GM12878 (cell line): ENCODE data around the gene SP110. TPM values are rescaled to one million over a fixed set of nuclear protein-coding genes. Genes with fewer than 3 reads are reported as not detected.

Source experiments
- ATAC-seq: fragments of 200-7000 bp; cut with Tn5 transposase; 3 replicates; pipeline ENCODE4 v1.9.1; 2020; ENCODE audit warnings: mild to moderate bottlenecking, moderate library complexity
- BruUV-seq: library from RNA; stranded (reverse); fragments of 400-500 nt; replicated peaks from 2 replicates; lab custom pipeline; 2021; lab: Mats Ljungman, UMichigan
- CTCF ChIA-PET: fragments of 300-600 bp; sonication (Branson Sonifier 250); formaldehyde crosslinking; extraction: SDS; loops from one replicate; lab custom pipeline; 2021; ENCODE audit warnings: inconsistent platforms; lab: Yijun Ruan, JAX
- POLR2A ChIA-PET: fragments of 350-600 bp; formaldehyde crosslinking; extraction: SDS; loops from one replicate; lab custom pipeline; 2021; ENCODE audit warnings: inconsistent platforms; lab: Charles Lee
- RAD21 ChIA-PET: fragments of 300-600 bp; sonication (Branson Sonifier 250); formaldehyde crosslinking; loops from one replicate; lab custom pipeline; 2023; ENCODE audit warnings: antibody characterized with exemption; ENCODE audit not compliant: unreplicated experiment; lab: Charles Lee
- SMC1A ChIA-PET: fragments of 300-600 bp; sonication (Branson Sonifier 250); formaldehyde crosslinking; loops from one replicate; lab custom pipeline; 2023; ENCODE audit not compliant: unreplicated experiment, uncharacterized antibody; lab: Charles Lee
- DNase-seq: peaks from one replicate; pipeline ENCODE4 v3.0.0-alpha.2; 2011; ENCODE audit warnings: low read depth, low spot score
- FAIRE-seq: peaks from 3 replicates; lab custom pipeline; 2011; peaks lifted over from hg19 to GRCh38; lab: Jason Lieb, UNC
- H2AFZ ChIP-seq: 2 replicates; pipeline ENCODE4 v1.6.0; 2011; ENCODE audit warnings: low read depth, low read length, control low read depth; ENCODE audit not compliant: control insufficient read depth
- H3K27ac ChIP-seq: 2 replicates; pipeline ENCODE4 v1.5.1; 2011; ENCODE audit warnings: control low read depth; ENCODE audit not compliant: control insufficient read depth, insufficient read depth
- H3K27me3 ChIP-seq, 2 experiments: replicated peaks in 1 of 2; 2 replicates each; pipeline versions ENCODE4 v1.6.0 to v1.6.1; 2011; ENCODE audit warnings: low read length in 1 of 2; ENCODE audit not compliant: control insufficient read depth in 2 of 2, insufficient read depth in 2 of 2
- H3K36me3 ChIP-seq, 2 experiments: 2 replicates each; pipeline ENCODE4 v1.5.1; 2011; ENCODE audit warnings: low read length in 1 of 2; ENCODE audit not compliant: control insufficient read depth in 2 of 2, insufficient read depth in 2 of 2
- H3K4me1 ChIP-seq: 2 replicates; pipeline ENCODE4 v1.6.1; 2011; ENCODE audit warnings: mild to moderate bottlenecking, low read length, moderate library complexity, mixed read lengths; ENCODE audit not compliant: control insufficient read depth, insufficient read depth
- H3K4me2 ChIP-seq: 2 replicates; pipeline ENCODE4 v1.6.0; 2011; ENCODE audit warnings: control low read depth; ENCODE audit not compliant: control insufficient read depth, insufficient read depth
- H3K4me3 ChIP-seq: fragments of 200-600 bp; sonication (generic); 2 replicates; pipeline ENCODE4 v1.5.1; 2016
- H3K79me2 ChIP-seq: 2 replicates; pipeline ENCODE4 v1.6.0; 2011; ENCODE audit warnings: low read length; ENCODE audit not compliant: control insufficient read depth, insufficient read depth
- H3K9ac ChIP-seq: 2 replicates; pipeline ENCODE4 v1.8.0; 2011; ENCODE audit warnings: low read length, control low read depth, mixed read lengths; ENCODE audit not compliant: control insufficient read depth, insufficient read depth
- H3K9me3 ChIP-seq: replicated peaks from 3 replicates; pipeline ENCODE4 v1.5.1; 2011; ENCODE audit warnings: mild to moderate bottlenecking, low read length; ENCODE audit not compliant: control insufficient read depth, insufficient read depth
- H4K20me1 ChIP-seq: 2 replicates; pipeline ENCODE4 v1.6.0; 2011; ENCODE audit not compliant: control insufficient read depth, insufficient read depth
- BCLAF1 ChIP-seq: fragments of 450-650 bp; IDR thresholded peaks from 2 replicates; pipeline ENCODE4 v1.6.1; 2017; ENCODE audit warnings: antibody characterized with exemption, mild to moderate bottlenecking, moderate library complexity
- IKZF1 ChIP-seq: fragments of 450-650 bp; conservative IDR thresholded peaks from 2 replicates; pipeline ENCODE4 v1.6.1; 2017; ENCODE audit warnings: antibody characterized with exemption, mild to moderate bottlenecking
- RUNX3 ChIP-seq: IDR thresholded peaks from 2 replicates; pipeline ENCODE4 v1.6.1; 2012; ENCODE audit warnings: low read length, inconsistent platforms
- WGBS: methylation state at CpG from one replicate; pipeline ENCODE4 v1.1.6; 2016; ENCODE audit warnings: low lambda C conversion rate; ENCODE audit not compliant: insufficient replicate concordance, insufficient coverage; ENCODE audit errors: missing lambda C conversion rate; 5-methylcytosine and 5-hydroxymethylcytosine counted together
- in situ Hi-C: fragments of 300-500 bp; cut with MboI; formaldehyde crosslinking; loops from 9 replicates; pipeline ENCODE4 v1.14.3; 2018; ENCODE audit warnings: mixed read lengths
- intact Hi-C: fragments of 100-400 bp; cut with micrococcal nuclease; formaldehyde crosslinking; loops from one replicate; pipeline ENCODE4 v1.14.2; 2022; ENCODE audit not compliant: unreplicated experiment
- polyA plus RNA-seq, 11 experiments: library from polyadenylated mRNA; depleted of rRNA in 4 of 11; unstranded in 6 of 11; stranded (reverse) in 5 of 11; fragments of >200 nt; fragmentation: Nextera tagmentation in 4 of 11; fragmentation: Illumina TruSeq in 1 of 11; extraction: Ambion mirVana in 4 of 11; extraction: Trizol in 1 of 11; gene quantifications; 1 replicate in 1 of 11; 2 replicates in 10 of 11; pipeline versions ENCODE4 v1.2.1 to v1.2.3, GENCODE V29; 2011 to 2016; ENCODE audit warnings: inconsistent platforms in 2 of 11, missing spikeins in 2 of 11, low read depth in 1 of 11
- total RNA-seq, 4 experiments: library from RNA; depleted of rRNA in 3 of 4; stranded (reverse); fragments of >200 nt in 3 of 4; fragmentation: Illumina TruSeq in 1 of 4; extraction: Trizol in 1 of 4; gene quantifications; 2 replicates each; pipeline versions ENCODE4 v1.2.1 to v1.2.3, GENCODE V29; 2013 to 2021

The SP110 gene
- total and polyA plus RNA-seq, 10 of the 15 experiments (the other 5 are each of a cell fraction or from before 2014, with no cell fraction given) = 81.2 to 149 (median 100) TPM

- Histone ChIP-seq H3K4me2 (peak overlapping the region; percentile 62), H3K9me3 (peaks cover 16% of the 10 kb centered on the region), H3K9ac (no peak overlapping the region), H3K4me3 (0 out of 2 replicates have a peak overlapping the region, but pooled peaks have one; percentile 37), H3K36me3 (peaks cover 0 to 9% of the 10 kb centered on the region in 2 experiments; a peak in 2 of 4 replicates), H4K20me1 (no peaks in the 10 kb centered on the region), H3K27me3 (no peaks in the 10 kb centered on the region), H2AFZ (no peak overlapping the region), H3K79me2 (peaks cover 70% of the 10 kb centered on the region), H3K4me1 (peaks cover 32% of the 10 kb centered on the region), H3K27ac (no peak overlapping the region)
- RAD21 ChIA-PET = interaction anchor here (0.8 to 2.1 kb wide), 4 partner anchors 11 to 33 kb away, joined by 3 to 12 read pairs (median 6); partner anchors contain the start of gene SP110
- intact Hi-C loops (no loop called here), in situ Hi-C loops (no loop called here)
- TF ChIP-seq IKZF1 = peak; percentile 29; the same call in 1 of the 2 replicates
- TF ChIP-seq RUNX3 = peak; percentile 30; the same call in 1 of the 2 replicates
- no peak for TF ChIP-seq BCLAF1
- DNase-seq (no peak), FAIRE-seq (no peak), ATAC-seq (no peak)
- CTCF ChIA-PET = interaction anchor here (0.8 to 1.1 kb wide), 4 partner anchors 16 to 98 kb away, joined by 3 read pairs; no protein-coding TSS in a partner anchor
- SMC1A ChIA-PET = interaction anchor here (0.9 to 2.0 kb wide), 6 partner anchors 16 to 97 kb away, joined by 3 to 7 read pairs (median 4); partner anchors contain the start of gene SP140L
- POLR2A ChIA-PET = interaction anchor here (0.7 to 1.6 kb wide), 3 partner anchors 9 to 23 kb away, joined by 3 to 4 read pairs (median 4); no protein-coding TSS in a partner anchor
- no TSS peak for BruUV-seq
- 39% methylated on average over 3 of the region's 3 CpGs for WGBS
Measured at GRCh38 chr2:230230087-230230486, 10.3 kb upstream of the SP110 start.
